Activated T-cell treated with anti-CD3 and anti-CD28 coated beads for 1 hour (primary cell): Measurements from ENCODE around the gene TAF9B.
"Not testable (repeated sequence)": the region's sequence is repeated elsewhere in the genome, so short reads cannot be mapped to it uniquely, and the experiment has no call there.

Experiments used
- DNase-seq: peaks from one replicate; pipeline ENCODE4 v3.0.0-alpha.2; 2020; ENCODE audit warnings: low read depth

TAF9B gene

GRCh38 chrX:78116365-78116764 is 23.1 kb downstream of the TAF9B start:
- DNase-seq = no peak

- no peak for DNase-seq
These were observed 28.1 kb downstream of the TAF9B start for GRCh38 chrX:78111140-78111931.

- DNase-seq = no peak
These were observed 30.0 kb downstream of the TAF9B start for GRCh38 chrX:78109458-78109857.

- DNase-seq = no peak
These were observed 32.8 kb downstream of the TAF9B start for GRCh38 chrX:78106651-78106986.

GRCh38 chrX:78105944-78106650 is 33.4 kb downstream of the TAF9B start:
- no peak for DNase-seq

- DNase-seq = no peak
These were observed 34.8 kb downstream of the TAF9B start for GRCh38 chrX:78104447-78105176.

- DNase-seq = peak; percentile 82
These were observed 35.6 kb downstream of the TAF9B start, which contains the start of gene PGK1 for GRCh38 chrX:78103623-78104446. PGK1 (plus strand) TSS chrX:78104248; CDS start chrX:78104341, 93 bp downstream.

- DNase-seq = no peak
These were observed 36.3 kb downstream of the TAF9B start for GRCh38 chrX:78103001-78103622.

GRCh38 chrX:78102091-78102490 is 37.4 kb downstream of the TAF9B start:
- no peak for DNase-seq

GRCh38 chrX:78098108-78098507 is 41.3 kb downstream of the TAF9B start:
- DNase-seq = no peak

GRCh38 chrX:78092296-78092695 is 47.2 kb downstream of the TAF9B start:
- no peak for DNase-seq

GRCh38 chrX:78081413-78081812 is 58.0 kb downstream of the TAF9B start:
- DNase-seq = not testable (repeated sequence)
